MM.1S (cell line): Measurements from ENCODE around the gene TTC14.

Experiments
- DNase-seq: peaks from one replicate; pipeline ENCODE4 v3.0.0-alpha.2; 2015
- H2AFZ ChIP-seq: fragments of 300-600 bp; sonication (generic); 2 replicates; pipeline ENCODE4 v1.6.0; 2016; ENCODE audit warnings: antibody characterized with exemption, low read length
- H3F3A ChIP-seq: fragments of 300-600 bp; sonication (generic); 2 replicates; pipeline ENCODE4 v1.6.1; 2016; ENCODE audit warnings: mild to moderate bottlenecking, antibody characterized with exemption, low read length, moderate library complexity, mixed read lengths; ENCODE audit not compliant: insufficient read depth
- H3K27ac ChIP-seq: fragments of 300-600 bp; sonication (generic); 2 replicates; pipeline ENCODE4 v1.5.1; 2016; ENCODE audit warnings: mild to moderate bottlenecking, low read length
- H3K27me3 ChIP-seq: fragments of 300-600 bp; sonication (generic); replicated peaks from 2 replicates; pipeline ENCODE4 v1.6.0; 2016; ENCODE audit warnings: low read length; ENCODE audit not compliant: insufficient read depth
- H3K36me3 ChIP-seq: fragments of 300-600 bp; sonication (generic); replicated peaks from 2 replicates; pipeline ENCODE4 v1.6.1; 2016; ENCODE audit warnings: mild to moderate bottlenecking, low read length, mixed read lengths; ENCODE audit not compliant: insufficient read depth
- H3K4me1 ChIP-seq: fragments of 300-600 bp; sonication (generic); 2 replicates; pipeline ENCODE4 v1.6.1; 2016; ENCODE audit warnings: low read length, mixed read lengths
- H3K4me2 ChIP-seq: fragments of 300-600 bp; sonication (generic); 2 replicates; pipeline ENCODE4 v1.6.0; 2016; ENCODE audit warnings: low read depth, low read length
- H3K4me3 ChIP-seq: fragments of 300-600 bp; sonication (generic); 2 replicates; pipeline ENCODE4 v1.5.1; 2016; ENCODE audit warnings: low read length, mixed read lengths
- H3K79me2 ChIP-seq: fragments of 300-600 bp; sonication (generic); 2 replicates; pipeline ENCODE4 v1.6.1; 2016; ENCODE audit warnings: mixed run types, low read length, mixed read lengths
- H3K9ac ChIP-seq: fragments of 300-600 bp; sonication (generic); 2 replicates; pipeline ENCODE4 v1.6.1; 2016; ENCODE audit warnings: low read length, mixed read lengths
- H3K9me2 ChIP-seq: fragments of 300-600 bp; sonication (generic); replicated peaks from 2 replicates; pipeline ENCODE4 v1.6.1; 2016; ENCODE audit warnings: mild to moderate bottlenecking, low read length, mixed read lengths; ENCODE audit not compliant: insufficient read depth
- H3K9me3 ChIP-seq: fragments of 300-600 bp; sonication (generic); replicated peaks from 2 replicates; pipeline ENCODE4 v1.6.1; 2016; ENCODE audit warnings: mild to moderate bottlenecking, low read length, mixed read lengths; ENCODE audit not compliant: insufficient read depth
- H4K20me1 ChIP-seq: fragments of 300-600 bp; sonication (generic); 2 replicates; pipeline ENCODE4 v1.6.1; 2016; ENCODE audit warnings: mild to moderate bottlenecking, low read length, moderate library complexity, mixed read lengths; ENCODE audit not compliant: insufficient read depth
- EZH2 ChIP-seq: fragments of 300-600 bp; sonication (generic); optimal IDR thresholded peaks from 2 replicates; pipeline ENCODE3; 2017; ENCODE audit warnings: low read depth, mild to moderate bottlenecking, antibody characterized with exemption, low read length, mixed read lengths
- EZH2phosphoT487 ChIP-seq: fragments of 300-600 bp; sonication (generic); IDR thresholded peaks from 2 replicates; pipeline ENCODE4 v1.6.1; 2018; ENCODE audit warnings: antibody characterized with exemption, low read length
- TF ChIP-seq, protein P1 (sequence below): fragments of 300-600 bp; sonication (generic); IDR thresholded peaks from 2 replicates; pipeline ENCODE4 v1.5.1; 2016; ENCODE audit warnings: antibody characterized with exemption, low read length, mixed read lengths

TTC14 gene

DNA sequence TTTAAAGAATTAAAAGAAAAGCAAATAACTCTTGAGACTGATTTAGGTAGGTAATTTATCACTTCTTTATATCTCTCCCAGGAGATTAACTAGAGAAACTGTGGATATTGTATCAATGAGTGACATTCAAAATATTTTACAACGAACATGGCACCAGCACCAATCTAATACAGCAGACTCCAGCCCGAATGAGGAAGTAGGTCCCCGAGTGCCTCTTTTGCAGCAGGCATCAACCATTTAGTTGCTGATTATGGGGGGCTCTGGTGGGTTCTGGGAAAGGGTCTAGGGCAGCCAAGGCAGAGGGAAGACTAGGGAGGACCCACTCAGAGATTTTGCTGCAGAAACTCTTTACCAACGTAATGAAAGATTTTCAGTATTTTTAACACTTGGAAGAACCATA is 31.7 kb upstream of the TTC14 start:
- Histone ChIP-seq H3K79me2 (no peaks in the 10 kb centered on the region), H3K9me3 (no peaks in the 10 kb centered on the region), H3K9me2 (no peaks in the 10 kb centered on the region), H4K20me1 (no peaks in the 10 kb centered on the region), H3K9ac (no peak overlapping the region), H3K27ac (no peak overlapping the region), H3F3A (no peaks in the 10 kb centered on the region), H3K4me3 (no peak overlapping the region), H3K4me1 (peaks cover 14% of the 10 kb centered on the region), H3K36me3 (no peaks in the 10 kb centered on the region), H3K27me3 (no peaks in the 10 kb centered on the region), H3K4me2 (no peak overlapping the region), H2AFZ (no peak overlapping the region)
- DNase-seq = no peak
- no peak for TF ChIP-seq EZH2phosphoT487
- no peak for TF ChIP-seq EZH2
- TF ChIP-seq, protein P1, sequence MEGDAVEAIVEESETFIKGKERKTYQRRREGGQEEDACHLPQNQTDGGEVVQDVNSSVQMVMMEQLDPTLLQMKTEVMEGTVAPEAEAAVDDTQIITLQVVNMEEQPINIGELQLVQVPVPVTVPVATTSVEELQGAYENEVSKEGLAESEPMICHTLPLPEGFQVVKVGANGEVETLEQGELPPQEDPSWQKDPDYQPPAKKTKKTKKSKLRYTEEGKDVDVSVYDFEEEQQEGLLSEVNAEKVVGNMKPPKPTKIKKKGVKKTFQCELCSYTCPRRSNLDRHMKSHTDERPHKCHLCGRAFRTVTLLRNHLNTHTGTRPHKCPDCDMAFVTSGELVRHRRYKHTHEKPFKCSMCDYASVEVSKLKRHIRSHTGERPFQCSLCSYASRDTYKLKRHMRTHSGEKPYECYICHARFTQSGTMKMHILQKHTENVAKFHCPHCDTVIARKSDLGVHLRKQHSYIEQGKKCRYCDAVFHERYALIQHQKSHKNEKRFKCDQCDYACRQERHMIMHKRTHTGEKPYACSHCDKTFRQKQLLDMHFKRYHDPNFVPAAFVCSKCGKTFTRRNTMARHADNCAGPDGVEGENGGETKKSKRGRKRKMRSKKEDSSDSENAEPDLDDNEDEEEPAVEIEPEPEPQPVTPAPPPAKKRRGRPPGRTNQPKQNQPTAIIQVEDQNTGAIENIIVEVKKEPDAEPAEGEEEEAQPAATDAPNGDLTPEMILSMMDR = no peak

- H3K4me2 ChIP-seq = peak overlapping the region; percentile 66
- H3F3A ChIP-seq = no peaks in the 10 kb centered on the region
- DNase-seq = peak; percentile 68
- no peaks in the 10 kb centered on the region for H3K27me3 ChIP-seq
- H3K9me2 ChIP-seq = no peaks in the 10 kb centered on the region
- TF ChIP-seq EZH2phosphoT487 (no peak), EZH2 (no peak)
- TF ChIP-seq, protein P1 = no peak
- H3K79me2 ChIP-seq = no peaks in the 10 kb centered on the region
- H3K4me1 ChIP-seq = peaks cover 14% of the 10 kb centered on the region
- no peaks in the 10 kb centered on the region for H4K20me1 ChIP-seq
- H3K9me3 ChIP-seq = no peaks in the 10 kb centered on the region
- peak overlapping the region; percentile 17; the same call in 1 of the 2 replicates for H3K27ac ChIP-seq
- no peaks in the 10 kb centered on the region for H3K36me3 ChIP-seq
- H3K4me3 ChIP-seq = peak overlapping the region; percentile 11
- peak overlapping the region; percentile 3; the same call in 1 of the 2 replicates for H3K9ac ChIP-seq
- H2AFZ ChIP-seq = peak overlapping the region; percentile 51
These were observed 29.9 kb upstream of the TTC14 start for GRCh38 chr3:180571831-180572598.

DNA sequence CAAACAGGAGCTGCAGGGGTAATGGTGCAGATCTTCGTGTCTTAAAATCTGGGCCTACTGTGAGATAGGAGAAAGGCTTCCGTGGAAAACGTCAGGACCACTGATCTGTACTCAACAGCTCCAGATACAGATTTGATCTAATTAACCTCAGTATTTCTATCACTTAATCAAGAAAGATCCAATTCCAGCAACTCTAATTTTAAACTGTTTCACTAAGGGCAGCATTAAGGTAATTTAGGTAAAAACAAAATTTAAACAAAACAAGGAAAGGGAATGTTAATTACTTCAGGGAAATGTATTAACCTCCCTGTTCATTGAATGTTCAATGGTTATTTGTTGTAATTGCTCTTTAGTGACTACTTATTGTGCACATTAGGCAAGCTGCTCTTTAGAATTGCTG is 26.4 kb upstream of the TTC14 start:
- no peaks in the 10 kb centered on the region for H3K27me3 ChIP-seq
- H3K9me2 ChIP-seq = no peaks in the 10 kb centered on the region
- H3K4me2 ChIP-seq = no peak overlapping the region
- H3K9me3 ChIP-seq = no peaks in the 10 kb centered on the region
- TF ChIP-seq EZH2phosphoT487 = no peak
- no peak for TF ChIP-seq EZH2
- TF ChIP-seq, protein P1 = no peak
- no peak overlapping the region for H2AFZ ChIP-seq
- H3F3A ChIP-seq = no peaks in the 10 kb centered on the region
- H3K36me3 ChIP-seq = no peaks in the 10 kb centered on the region
- no peak for DNase-seq
- H3K9ac ChIP-seq = no peak overlapping the region
- H3K27ac ChIP-seq = no peak overlapping the region
- H4K20me1 ChIP-seq = no peaks in the 10 kb centered on the region
- H3K4me1 ChIP-seq = peaks cover 14% of the 10 kb centered on the region
- no peaks in the 10 kb centered on the region for H3K79me2 ChIP-seq
- H3K4me3 ChIP-seq = no peak overlapping the region
